Neutrophil (primary cell): ENCODE data around the gene ABL1.

ENCODE experiments used
- H3K27ac ChIP-seq: fragments of 200-600 bp; sonication (generic); 2 replicates; pipeline ENCODE4 v1.5.1; 2016; ENCODE audit warnings: mild to moderate bottlenecking, moderate library complexity
- H3K27me3 ChIP-seq: fragments of 200-600 bp; sonication (generic); 2 replicates; pipeline ENCODE4 v1.6.0; 2016; ENCODE audit warnings: mild to moderate bottlenecking
- H3K36me3 ChIP-seq: fragments of 200-600 bp; sonication (generic); 2 replicates; pipeline ENCODE4 v1.5.1; 2017
- H3K4me1 ChIP-seq, 2 experiments: fragments of 200-600 bp in 1 of 2; sonication (generic) in 1 of 2; 1 replicate in 1 of 2; 2 replicates in 1 of 2; pipeline versions ENCODE4 v1.5.1 to v1.6.1; 2013 to 2016; ENCODE audit warnings: low read depth in 1 of 2, low read length in 1 of 2, mild to moderate bottlenecking in 1 of 2, moderate library complexity in 1 of 2; ENCODE audit not compliant: control insufficient read depth in 1 of 2, insufficient read depth in 1 of 2
- H3K4me3 ChIP-seq, 2 experiments: fragments of 200-600 bp in 1 of 2; sonication (generic) in 1 of 2; 1 replicate in 1 of 2; 2 replicates in 1 of 2; pipeline ENCODE4 v1.5.1; 2013 to 2016; ENCODE audit warnings: low read depth in 1 of 2, low read length in 1 of 2, mild to moderate bottlenecking in 1 of 2, moderate library complexity in 1 of 2
- H3K9me3 ChIP-seq: fragments of 200-600 bp; sonication (generic); 2 replicates; pipeline ENCODE4 v1.5.1; 2016
- CTCF ChIP-seq: fragments of 200-600 bp; sonication (generic); IDR thresholded peaks from 2 replicates; pipeline ENCODE4 v1.5.1; 2016; ENCODE audit warnings: antibody characterized with exemption

Gene ABL1

DNA sequence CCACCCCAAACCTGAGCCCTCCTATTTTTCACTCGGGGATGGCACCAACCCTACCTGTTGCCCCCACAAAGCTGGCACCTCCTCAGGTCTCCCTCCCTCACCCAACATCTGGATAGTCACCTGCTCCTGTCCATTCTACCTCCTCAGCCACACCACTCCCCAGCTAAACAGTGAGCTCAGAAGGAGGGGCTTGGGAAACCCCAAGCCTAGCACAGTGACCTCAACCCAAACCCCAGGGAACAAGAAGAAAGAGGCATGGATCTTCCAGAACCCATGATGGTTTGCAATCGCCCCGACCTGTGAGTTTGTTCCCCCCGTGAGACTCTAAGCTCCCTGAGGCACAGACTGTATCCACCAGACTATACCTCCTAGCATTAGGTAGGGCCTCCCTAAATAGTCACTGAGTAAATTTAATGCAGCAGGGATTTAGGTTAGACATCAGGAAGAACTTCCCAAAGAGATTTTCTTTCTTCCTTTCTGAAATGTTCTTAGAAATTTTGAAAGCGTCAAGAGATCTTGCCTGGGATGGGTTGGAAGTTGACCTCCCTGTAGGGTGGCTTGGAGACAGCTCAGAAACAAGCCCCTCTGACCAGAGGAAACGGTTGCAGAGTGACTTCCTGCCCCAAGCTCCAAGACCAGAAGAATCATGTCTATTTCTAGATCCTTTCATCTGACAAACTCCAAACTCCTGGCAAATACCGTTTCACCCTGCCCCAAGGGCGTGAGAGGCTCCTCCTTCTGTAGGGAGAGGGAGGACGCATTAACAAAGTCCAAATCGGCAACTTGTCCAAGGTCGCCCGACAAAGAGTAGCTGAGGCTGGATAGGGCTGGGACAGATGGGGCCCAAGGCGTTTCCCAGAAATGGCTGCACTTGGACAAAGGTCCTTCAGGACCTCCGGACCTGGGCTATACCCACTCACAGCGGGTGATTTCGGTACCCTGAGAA, 99.9 kb downstream of the ABL1 start:
- H3K9me3 ChIP-seq = no peaks in the 10 kb centered on the region
- TF ChIP-seq CTCF = no peak
- H3K27ac ChIP-seq = no peak overlapping the region
- no peaks in the 10 kb centered on the region for H3K36me3 ChIP-seq
- peaks cover 6 to 8% of the 10 kb centered on the region in 2 experiments for H3K4me1 ChIP-seq
- no peak overlapping the region for H3K4me3 ChIP-seq
- H3K27me3 ChIP-seq = peaks cover 96% of the 10 kb centered on the region

DNA sequence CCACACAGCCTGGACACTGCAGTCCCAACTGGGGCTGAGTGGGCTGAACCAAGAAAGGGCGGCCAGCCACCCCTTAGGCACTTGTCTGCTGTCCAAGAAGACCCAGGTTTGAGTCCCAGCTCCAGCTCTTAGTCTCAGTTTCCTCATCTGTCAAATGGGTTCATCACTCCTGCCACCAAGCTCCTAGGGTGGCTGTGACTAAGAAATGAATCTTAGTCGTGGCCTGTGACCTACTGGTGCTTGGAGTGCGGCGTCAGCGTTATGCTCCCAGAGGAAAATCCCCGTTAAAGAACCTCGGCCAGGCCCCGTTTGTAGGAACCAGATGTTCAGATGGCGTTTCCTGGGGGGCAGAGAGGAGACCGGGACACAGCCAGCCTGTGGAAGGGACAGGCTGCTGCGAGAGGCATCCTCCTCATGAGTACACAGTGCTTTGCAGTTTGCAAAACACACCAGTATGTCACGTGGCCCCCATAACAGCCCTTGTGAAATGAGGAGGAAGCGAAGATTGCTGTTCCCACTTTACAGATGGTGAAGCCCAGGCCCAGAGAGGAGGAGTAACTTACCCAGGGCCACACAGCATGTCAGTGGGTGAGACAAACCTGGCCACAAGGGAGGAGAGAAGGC, 100.7 kb downstream of the ABL1 start:
- Histone ChIP-seq H3K4me1 (peaks cover 6 to 8% of the 10 kb centered on the region in 2 experiments), H3K27ac (no peak overlapping the region)

DNA sequence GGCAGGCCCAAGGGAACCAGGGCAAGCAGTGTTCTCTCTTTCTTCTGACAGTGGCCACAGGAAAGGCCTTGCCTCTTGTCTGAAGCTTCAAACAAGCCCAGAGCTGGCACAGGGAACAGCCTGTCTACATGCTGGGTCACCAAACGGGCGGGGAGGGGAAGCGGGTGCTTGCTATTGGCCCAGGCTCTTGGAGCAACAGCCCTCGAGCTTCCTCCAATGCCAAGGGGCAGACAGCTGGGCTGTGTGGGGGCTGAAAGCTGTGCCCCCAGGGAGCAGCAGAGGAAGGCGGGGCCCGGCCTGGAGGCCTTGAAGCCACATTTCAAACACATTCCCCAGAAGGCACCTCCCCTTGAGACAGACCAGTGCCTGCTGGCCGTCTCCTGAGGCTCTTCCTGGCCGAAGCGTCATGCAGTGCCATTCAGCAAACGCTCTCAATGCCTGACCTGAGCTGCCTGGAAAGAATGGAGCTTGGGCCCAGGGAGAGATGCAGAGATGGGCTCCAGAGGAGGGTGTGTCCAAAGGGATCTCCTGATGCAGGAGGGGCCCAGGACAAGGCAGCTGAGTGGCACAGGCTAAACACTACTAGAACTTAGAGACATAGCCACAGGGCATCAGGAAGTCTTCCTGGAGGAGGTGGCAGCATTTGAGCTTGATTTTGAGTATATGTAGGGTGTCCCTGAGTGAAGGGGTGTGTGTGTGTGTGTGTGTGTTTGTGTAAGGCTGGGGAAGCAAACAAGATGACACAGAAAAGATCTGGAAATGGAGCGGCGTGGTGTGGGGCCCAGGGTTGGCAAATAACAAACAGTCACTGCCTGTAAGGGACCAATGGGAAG, 101.4 kb downstream of the ABL1 start:
- H3K27ac ChIP-seq = no peak overlapping the region
- peaks cover 100% of the 10 kb centered on the region for H3K27me3 ChIP-seq
- TF ChIP-seq CTCF = no peak

More for the DNA sequence above, 100.7 kb downstream of the ABL1 start:
- TF ChIP-seq CTCF = no peak
- H3K36me3 ChIP-seq = no peaks in the 10 kb centered on the region
- no peak overlapping the region for H3K4me3 ChIP-seq
- H3K9me3 ChIP-seq = no peaks in the 10 kb centered on the region
- H3K27me3 ChIP-seq = peaks cover 100% of the 10 kb centered on the region

More for the DNA sequence above, 101.4 kb downstream of the ABL1 start:
- no peaks in the 10 kb centered on the region for H3K9me3 ChIP-seq
- H3K4me1 ChIP-seq = peaks cover 6 to 8% of the 10 kb centered on the region in 2 experiments
- H3K36me3 ChIP-seq = no peaks in the 10 kb centered on the region
- no peak overlapping the region for H3K4me3 ChIP-seq
